GM10266 (cell line): ENCODE measurements around the gene VWA5B1.

ENCODE experiments used
- DNase-seq: peaks from one replicate; pipeline ENCODE4 v3.0.0; 2012; ENCODE audit errors: extremely low spot score
- TF ChIP-seq, protein P1 (sequence below): IDR thresholded peaks from 2 replicates; pipeline ENCODE4 v1.5.1; 2012; ENCODE audit warnings: mild to moderate bottlenecking, low read depth; ENCODE audit not compliant: control insufficient read depth, insufficient read depth; ENCODE audit errors: missing control alignments

Gene VWA5B1

GRCh38 chr1:20343938-20344302, 53.2 kb downstream of the VWA5B1 start:
- TF ChIP-seq, protein P1, sequence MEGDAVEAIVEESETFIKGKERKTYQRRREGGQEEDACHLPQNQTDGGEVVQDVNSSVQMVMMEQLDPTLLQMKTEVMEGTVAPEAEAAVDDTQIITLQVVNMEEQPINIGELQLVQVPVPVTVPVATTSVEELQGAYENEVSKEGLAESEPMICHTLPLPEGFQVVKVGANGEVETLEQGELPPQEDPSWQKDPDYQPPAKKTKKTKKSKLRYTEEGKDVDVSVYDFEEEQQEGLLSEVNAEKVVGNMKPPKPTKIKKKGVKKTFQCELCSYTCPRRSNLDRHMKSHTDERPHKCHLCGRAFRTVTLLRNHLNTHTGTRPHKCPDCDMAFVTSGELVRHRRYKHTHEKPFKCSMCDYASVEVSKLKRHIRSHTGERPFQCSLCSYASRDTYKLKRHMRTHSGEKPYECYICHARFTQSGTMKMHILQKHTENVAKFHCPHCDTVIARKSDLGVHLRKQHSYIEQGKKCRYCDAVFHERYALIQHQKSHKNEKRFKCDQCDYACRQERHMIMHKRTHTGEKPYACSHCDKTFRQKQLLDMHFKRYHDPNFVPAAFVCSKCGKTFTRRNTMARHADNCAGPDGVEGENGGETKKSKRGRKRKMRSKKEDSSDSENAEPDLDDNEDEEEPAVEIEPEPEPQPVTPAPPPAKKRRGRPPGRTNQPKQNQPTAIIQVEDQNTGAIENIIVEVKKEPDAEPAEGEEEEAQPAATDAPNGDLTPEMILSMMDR, result no peak
- no peak for DNase-seq

GRCh38 chr1:20344738-20345137, 54.1 kb downstream of the VWA5B1 start:
- TF ChIP-seq, protein P1, result no peak
- DNase-seq, result no peak

- no peak for DNase-seq
- TF ChIP-seq, protein P1, result no peak
Measured at GRCh38 chr1:20345419-20345818, 54.7 kb downstream of the VWA5B1 start.

GRCh38 chr1:20346433-20346832, 55.8 kb downstream of the VWA5B1 start:
- DNase-seq, result no peak
- TF ChIP-seq, protein P1, result no peak

- TF ChIP-seq, protein P1, result no peak
- no peak for DNase-seq
Measured at GRCh38 chr1:20347699-20348098, 57.0 kb downstream of the VWA5B1 start.

GRCh38 chr1:20348326-20348915, 57.7 kb downstream of the VWA5B1 start:
- no peak for DNase-seq
- TF ChIP-seq, protein P1, result no peak

GRCh38 chr1:20349561-20349960, 58.9 kb downstream of the VWA5B1 start:
- TF ChIP-seq, protein P1, result no peak
- no peak for DNase-seq
